ENCODE measurements around the gene SHQ1.
A peak's percentile ranks its signal among the peaks of the same experiment; 100 is the strongest.

The SHQ1 gene

DNA sequence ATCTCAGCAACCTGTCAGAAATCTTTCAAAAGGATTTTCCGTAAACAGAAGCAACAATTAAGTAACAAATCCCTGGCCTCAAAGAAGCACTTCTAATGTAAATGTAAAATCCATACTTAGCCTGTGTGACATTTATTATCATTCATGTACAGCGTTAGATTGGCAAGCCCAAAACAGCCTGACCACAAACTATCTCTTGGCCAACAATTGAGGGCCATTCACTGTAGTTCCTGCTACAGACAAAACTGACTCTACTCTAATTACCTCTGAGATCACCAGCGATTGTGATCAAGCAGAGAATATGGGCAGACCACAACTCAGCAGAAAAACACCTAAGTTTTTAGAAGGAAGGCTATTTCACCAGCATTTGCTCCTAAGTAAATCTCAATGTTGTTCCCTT lies 9.2 kb downstream of the SHQ1 start:
- Mint-ChIP-seq H3K4me3 (no peak overlapping the region), H3K36me3 (ENCODE audit: low read depth) (peaks cover 63% of the 10 kb centered on the region), H3K9me3 (no peaks in the 10 kb centered on the region), H3K27me3 (ENCODE audit: low read depth) (no peaks in the 10 kb centered on the region), H3K4me1 (peaks cover 4% of the 10 kb centered on the region), H3K27ac (peak overlapping the region in 1 of 3 experiments; percentile 19)
- TF ChIP-seq, protein P1, sequence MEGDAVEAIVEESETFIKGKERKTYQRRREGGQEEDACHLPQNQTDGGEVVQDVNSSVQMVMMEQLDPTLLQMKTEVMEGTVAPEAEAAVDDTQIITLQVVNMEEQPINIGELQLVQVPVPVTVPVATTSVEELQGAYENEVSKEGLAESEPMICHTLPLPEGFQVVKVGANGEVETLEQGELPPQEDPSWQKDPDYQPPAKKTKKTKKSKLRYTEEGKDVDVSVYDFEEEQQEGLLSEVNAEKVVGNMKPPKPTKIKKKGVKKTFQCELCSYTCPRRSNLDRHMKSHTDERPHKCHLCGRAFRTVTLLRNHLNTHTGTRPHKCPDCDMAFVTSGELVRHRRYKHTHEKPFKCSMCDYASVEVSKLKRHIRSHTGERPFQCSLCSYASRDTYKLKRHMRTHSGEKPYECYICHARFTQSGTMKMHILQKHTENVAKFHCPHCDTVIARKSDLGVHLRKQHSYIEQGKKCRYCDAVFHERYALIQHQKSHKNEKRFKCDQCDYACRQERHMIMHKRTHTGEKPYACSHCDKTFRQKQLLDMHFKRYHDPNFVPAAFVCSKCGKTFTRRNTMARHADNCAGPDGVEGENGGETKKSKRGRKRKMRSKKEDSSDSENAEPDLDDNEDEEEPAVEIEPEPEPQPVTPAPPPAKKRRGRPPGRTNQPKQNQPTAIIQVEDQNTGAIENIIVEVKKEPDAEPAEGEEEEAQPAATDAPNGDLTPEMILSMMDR (IDR thresholded peaks at IDR 0.05; ENCODE audit: unreplicated experiment in 3 of 3), result no peak

DNA sequence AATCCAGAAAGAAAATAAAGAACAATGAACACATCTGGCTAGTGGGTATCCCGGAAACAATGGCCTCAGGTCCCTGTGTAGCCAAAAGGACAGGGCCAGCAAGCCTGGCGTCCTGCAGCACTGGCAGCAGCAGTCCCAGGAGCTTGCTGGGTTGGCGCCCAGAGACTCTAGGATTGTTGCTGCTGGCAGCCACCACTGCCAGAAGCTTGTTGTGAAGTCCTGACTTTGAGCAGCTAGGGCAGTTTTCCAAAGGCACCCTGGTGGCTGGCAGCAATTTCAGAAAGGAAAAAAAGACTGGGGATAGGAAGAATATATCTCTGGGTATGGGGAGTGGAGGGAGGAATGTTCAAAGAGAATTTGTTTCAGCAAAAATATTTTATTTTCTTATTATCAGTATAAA lies 11.3 kb downstream of the SHQ1 start:
- Mint-ChIP-seq H3K36me3 (ENCODE audit: low read depth) (peaks cover 49% of the 10 kb centered on the region), H3K27ac (peak overlapping the region in 1 of 3 experiments; percentile 5), H3K4me3 (no peak overlapping the region), H3K9me3 (no peaks in the 10 kb centered on the region), H3K4me1 (no peaks in the 10 kb centered on the region), H3K27me3 (ENCODE audit: low read depth) (no peaks in the 10 kb centered on the region)
- TF ChIP-seq, protein P1 (IDR thresholded peaks at IDR 0.05; ENCODE audit: unreplicated experiment in 3 of 3), result no peak

DNA sequence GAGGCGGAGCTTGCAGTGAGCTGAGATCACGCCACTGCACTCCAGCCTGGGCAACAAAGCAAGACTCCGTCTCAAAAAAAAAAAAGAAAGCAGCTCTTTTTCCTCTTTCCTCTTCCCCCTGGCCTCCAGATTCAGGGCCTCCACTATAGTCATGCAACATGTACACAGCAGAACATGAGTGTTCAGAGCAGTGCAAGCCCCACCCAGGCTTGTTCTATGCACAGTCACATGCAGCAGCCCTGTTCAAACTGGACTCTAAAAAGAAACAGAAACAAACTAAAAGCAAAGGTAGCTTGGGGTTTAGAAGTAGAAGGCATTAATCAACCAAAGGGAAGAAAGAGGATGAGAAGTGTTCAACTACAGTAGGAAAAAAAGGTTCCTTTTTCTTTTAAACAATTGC lies 11.8 kb downstream of the SHQ1 start:
- peak overlapping the region in 1 of 3 experiments; percentile 5 for H3K27ac Mint-ChIP-seq
- no peak overlapping the region for H3K4me3 Mint-ChIP-seq
- H3K9me3 Mint-ChIP-seq, result no peaks in the 10 kb centered on the region
- H3K27me3 Mint-ChIP-seq (ENCODE audit: low read depth), result no peaks in the 10 kb centered on the region
- peaks cover 49% of the 10 kb centered on the region for H3K36me3 Mint-ChIP-seq (ENCODE audit: low read depth)
- H3K4me1 Mint-ChIP-seq, result no peaks in the 10 kb centered on the region
- TF ChIP-seq, protein P1 (IDR thresholded peaks at IDR 0.05; ENCODE audit: unreplicated experiment in 3 of 3), result no peak

DNA sequence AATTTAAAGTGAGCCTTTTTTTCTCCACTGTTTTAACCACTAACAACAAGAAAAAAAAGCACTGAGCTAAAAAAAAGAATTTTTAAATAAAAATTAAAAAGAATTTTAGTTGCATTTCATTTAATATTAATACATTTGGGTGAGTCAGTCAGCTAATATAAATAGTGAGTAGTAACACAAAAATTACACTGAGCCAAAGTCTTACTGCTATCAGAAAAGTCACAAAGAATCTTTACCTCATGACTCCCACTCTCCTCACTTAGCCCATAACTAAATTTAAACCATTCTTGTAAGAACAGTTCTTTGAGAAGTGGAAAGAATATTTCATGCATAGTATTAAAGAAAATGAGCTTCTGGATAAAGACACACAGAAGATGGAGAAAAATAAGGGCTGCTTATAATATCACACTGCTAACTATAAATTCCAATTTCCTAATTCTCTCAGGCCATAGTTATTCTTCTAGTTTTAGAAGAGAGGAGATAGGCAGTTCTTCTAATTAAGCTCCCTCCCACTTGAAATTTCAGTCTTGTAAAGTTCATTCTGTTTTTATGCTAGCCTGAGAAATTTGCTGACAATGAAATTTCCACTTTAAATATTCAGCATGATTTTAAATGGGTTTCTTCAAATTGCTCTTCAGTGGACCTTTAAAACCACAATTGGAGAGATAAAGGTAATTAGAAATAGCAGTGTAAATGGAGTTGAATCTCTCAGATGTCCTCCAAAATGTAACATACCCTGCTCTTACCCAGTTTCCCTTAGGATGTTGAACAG lies 17.6 kb downstream of the SHQ1 start:
- TF ChIP-seq, protein P1 (IDR thresholded peaks at IDR 0.05; ENCODE audit: unreplicated experiment in 3 of 3), result no peak
- Mint-ChIP-seq H3K4me1 (no peaks in the 10 kb centered on the region), H3K27ac (no peak overlapping the region), H3K9me3 (no peaks in the 10 kb centered on the region), H3K4me3 (no peak overlapping the region), H3K36me3 (ENCODE audit: low read depth) (peaks cover 44% of the 10 kb centered on the region), H3K27me3 (ENCODE audit: low read depth) (no peaks in the 10 kb centered on the region)

DNA sequence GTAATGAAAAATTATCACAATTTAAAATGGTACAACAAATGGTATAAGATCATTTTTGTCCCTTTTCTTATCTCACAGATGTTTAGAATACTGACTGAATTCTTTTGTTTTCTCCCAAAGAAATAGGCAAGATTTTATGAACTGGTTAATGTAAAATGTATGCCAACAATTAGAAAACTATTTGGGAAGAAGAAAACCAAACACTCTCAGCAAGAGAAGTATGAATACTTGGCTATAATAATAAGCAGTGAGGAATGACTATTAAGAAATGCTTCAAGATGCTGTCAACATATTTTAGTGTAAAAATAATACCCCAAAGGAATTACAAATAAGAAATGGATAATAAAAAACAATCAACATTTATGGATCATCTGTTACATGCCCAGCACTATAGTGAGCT lies 18.5 kb downstream of the SHQ1 start:
- TF ChIP-seq, protein P1 (IDR thresholded peaks at IDR 0.05; ENCODE audit: unreplicated experiment in 3 of 3), result no peak
- Mint-ChIP-seq H3K4me1 (no peaks in the 10 kb centered on the region), H3K4me3 (no peak overlapping the region), H3K27ac (no peak overlapping the region), H3K36me3 (ENCODE audit: low read depth) (peaks cover 35% of the 10 kb centered on the region), H3K9me3 (no peaks in the 10 kb centered on the region), H3K27me3 (ENCODE audit: low read depth) (no peaks in the 10 kb centered on the region)
